Cardiac muscle cell (in vitro differentiated cells and primary cell): ENCODE data around the gene GNA12. TPM values are rescaled to one million over a fixed set of nuclear protein-coding genes. Genes with fewer than 3 reads are reported as not detected.
A peak's percentile ranks its signal among the peaks of the same experiment; 100 is the strongest.

Experiments used
- DNase-seq, 2 donors: peaks; one replicate each; pipeline versions ENCODE4 v3.0.0 to v3.0.0-alpha.2; 2010 to 2017; ENCODE audit warnings: low read depth in 1 of 2, low spot score in 1 of 2
- H3K27ac ChIP-seq: fragments of 200-600 bp; sonication (generic); 2 replicates; pipeline ENCODE4 v1.5.1; 2016
- H3K27me3 ChIP-seq: fragments of 200-600 bp; sonication (generic); 2 replicates; pipeline ENCODE4 v1.6.0; 2016; ENCODE audit warnings: control low read depth
- H3K36me3 ChIP-seq: fragments of 200-600 bp; sonication (generic); 2 replicates; pipeline ENCODE4 v1.5.1; 2016; ENCODE audit warnings: control low read depth
- H3K4me1 ChIP-seq: fragments of 200-600 bp; sonication (generic); 2 replicates; pipeline ENCODE4 v1.8.1; 2017; ENCODE audit warnings: low read depth, mild to moderate bottlenecking, mixed run types
- H3K4me3 ChIP-seq: fragments of 200-600 bp; sonication (generic); 2 replicates; pipeline ENCODE4 v1.5.1; 2016; ENCODE audit warnings: mild to moderate bottlenecking
- H3K9me3 ChIP-seq: fragments of 200-600 bp; sonication (generic); 2 replicates; pipeline ENCODE4 v1.5.1; 2017; ENCODE audit warnings: low read depth, mild to moderate bottlenecking, control low read depth
- CTCF ChIP-seq: IDR thresholded peaks from 2 replicates; pipeline ENCODE4 v1.5.1; 2012; ENCODE audit warnings: low read depth, mild to moderate bottlenecking, low read length
- polyA plus RNA-seq: library from polyadenylated mRNA; unstranded; fragments of >200 nt; fragmentation: Nextera tagmentation; extraction: Ambion mirVana; gene quantifications from 2 replicates; pipeline ENCODE4 v1.2.1, GENCODE V29; 2016
- total RNA-seq: library from RNA; depleted of rRNA; stranded (reverse); fragments of >200 nt; gene quantifications from 2 replicates; pipeline ENCODE4 v1.2.3, GENCODE V29; 2016

The GNA12 gene
- total and polyA plus RNA-seq, 2 experiments from 2014 or later: 54.4 to 59.1 TPM

GRCh38 chr7:2757904-2758672, 86.0 kb downstream of the GNA12 start:
- Histone ChIP-seq H3K4me1 (peaks cover 41% of the 10 kb centered on the region), H3K9me3 (no peaks in the 10 kb centered on the region), H3K27ac (peak overlapping the region; percentile 81), H3K27me3 (no peaks in the 10 kb centered on the region), H3K36me3 (no peaks in the 10 kb centered on the region), H3K4me3 (no peak overlapping the region)
- DNase-seq: peak; percentile 55 to 96
- TF ChIP-seq CTCF: no peak

DNA sequence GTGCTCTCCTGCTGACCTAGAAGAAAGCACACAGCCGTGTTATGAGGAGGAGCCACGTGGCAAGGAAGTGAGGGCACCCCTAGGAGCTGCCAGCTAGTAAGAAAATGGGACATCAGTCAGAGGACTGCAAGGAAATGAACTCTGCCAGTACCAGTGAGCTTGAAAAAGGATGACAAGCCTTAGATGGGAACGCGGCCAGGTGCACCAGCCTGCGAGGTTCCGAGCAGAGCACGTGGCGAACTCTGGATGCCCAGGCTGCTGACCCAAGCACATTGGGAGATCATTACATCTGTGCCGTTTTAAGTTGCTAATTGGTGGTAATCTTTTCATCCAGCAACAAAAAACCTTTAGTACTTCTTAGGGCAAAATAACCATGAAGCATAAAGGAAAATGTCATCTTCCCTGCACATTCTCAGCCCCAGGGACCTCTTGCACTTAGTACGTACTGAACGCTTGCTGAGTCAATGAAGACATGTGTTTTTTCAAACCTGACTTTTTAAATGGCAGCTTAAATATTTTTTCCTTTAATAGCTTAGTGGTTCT, 86.7 kb downstream of the GNA12 start:
- no peak for TF ChIP-seq CTCF
- Histone ChIP-seq H3K4me1 (peaks cover 40% of the 10 kb centered on the region), H3K36me3 (no peaks in the 10 kb centered on the region), H3K9me3 (no peaks in the 10 kb centered on the region), H3K27me3 (no peaks in the 10 kb centered on the region), H3K27ac (peak overlapping the region; percentile 81), H3K4me3 (no peak overlapping the region)
- no peak for DNase-seq

- H3K27ac ChIP-seq: no peak overlapping the region
- DNase-seq: no peak
Measured at GRCh38 chr7:2755531-2755930, 88.6 kb downstream of the GNA12 start.

GRCh38 chr7:2754912-2755311, 89.2 kb downstream of the GNA12 start:
- no peak for TF ChIP-seq CTCF
- H3K4me1 ChIP-seq: peaks cover 32% of the 10 kb centered on the region
- no peak overlapping the region for H3K27ac ChIP-seq
- no peaks in the 10 kb centered on the region for H3K9me3 ChIP-seq
- H3K4me3 ChIP-seq: no peak overlapping the region
- H3K36me3 ChIP-seq: no peaks in the 10 kb centered on the region
- H3K27me3 ChIP-seq: no peaks in the 10 kb centered on the region
- no peak for DNase-seq

More at GRCh38 chr7:2755531-2755930, 88.6 kb downstream of the GNA12 start:
- Histone ChIP-seq H3K36me3 (no peaks in the 10 kb centered on the region), H3K9me3 (no peaks in the 10 kb centered on the region), H3K4me1 (peaks cover 34% of the 10 kb centered on the region), H3K27me3 (no peaks in the 10 kb centered on the region), H3K4me3 (no peak overlapping the region)
- no peak for TF ChIP-seq CTCF

DNA sequence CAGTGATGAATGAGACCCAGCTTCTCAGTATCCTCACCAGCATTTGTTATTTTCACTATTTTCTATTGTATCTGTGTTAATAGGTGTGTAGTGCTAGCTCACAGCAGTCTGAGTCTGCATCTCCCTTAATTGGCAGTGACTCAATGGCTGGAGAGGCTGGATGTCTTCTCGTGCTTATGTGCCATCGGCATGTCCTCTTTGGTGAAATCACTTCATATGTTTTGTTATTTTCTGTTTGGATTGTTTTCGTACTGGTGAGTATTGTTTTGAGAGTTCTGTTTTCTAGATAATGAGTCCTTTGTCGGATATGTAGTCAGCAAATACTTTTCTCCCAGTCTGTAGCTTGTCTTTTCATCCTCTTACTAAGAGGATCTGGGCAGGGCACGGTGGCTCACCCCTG, 90.0 kb downstream of the GNA12 start:
- H3K27ac ChIP-seq: no peak overlapping the region

More for the DNA sequence above, 90.0 kb downstream of the GNA12 start:
- H3K4me3 ChIP-seq: no peak overlapping the region
- H3K27me3 ChIP-seq: no peaks in the 10 kb centered on the region
- no peak for DNase-seq
- H3K9me3 ChIP-seq: no peaks in the 10 kb centered on the region
- no peaks in the 10 kb centered on the region for H3K36me3 ChIP-seq
- H3K4me1 ChIP-seq: peaks cover 27% of the 10 kb centered on the region
- TF ChIP-seq CTCF: no peak
